H9 (cell line): ENCODE results near the gene SMIM3. TPM values are rescaled to one million over a fixed set of nuclear protein-coding genes. Genes with fewer than 3 reads are reported as not detected.

Experiments used
- DNase-seq: peaks from one replicate; pipeline ENCODE4 v3.0.0-alpha.2; 2017
- H2AFZ ChIP-seq: one replicate; pipeline ENCODE4 v1.6.1; 2013; ENCODE audit warnings: mild to moderate bottlenecking, low read length, control low read depth, moderate library complexity
- H2AK5ac ChIP-seq: 2 replicates; pipeline ENCODE4 v1.6.1; 2013; ENCODE audit warnings: low read length, control low read depth, mixed read lengths; ENCODE audit not compliant: insufficient read length
- H2BK120ac ChIP-seq: one replicate; pipeline ENCODE4 v1.6.1; 2013; ENCODE audit warnings: low read depth, mild to moderate bottlenecking, low read length, control low read depth, inconsistent platforms; ENCODE audit not compliant: poor library complexity, severe bottlenecking
- H2BK12ac ChIP-seq: 2 replicates; pipeline ENCODE4 v1.6.1; 2013; ENCODE audit warnings: low read length, control low read depth, mixed read lengths, low read depth; ENCODE audit not compliant: insufficient read length
- H2BK15ac ChIP-seq: 2 replicates; pipeline ENCODE4 v1.6.1; 2013; ENCODE audit warnings: low read depth, low read length, control low read depth
- H2BK20ac ChIP-seq: one replicate; pipeline ENCODE4 v1.6.1; 2013; ENCODE audit warnings: low read depth, mild to moderate bottlenecking, low read length, control low read depth, inconsistent platforms; ENCODE audit not compliant: poor library complexity, severe bottlenecking
- H2BK5ac ChIP-seq: 2 replicates; pipeline ENCODE4 v1.6.1; 2013; ENCODE audit warnings: low read length, control low read depth, mixed read lengths; ENCODE audit not compliant: insufficient read length
- H3K14ac ChIP-seq: 2 replicates; pipeline ENCODE4 v1.6.1; 2013; ENCODE audit warnings: low read length, control low read depth; ENCODE audit not compliant: insufficient read depth
- H3K18ac ChIP-seq: 2 replicates; pipeline ENCODE4 v1.6.1; 2013; ENCODE audit warnings: low read depth, mild to moderate bottlenecking, mixed read lengths, low read length, control low read depth; ENCODE audit not compliant: insufficient read length
- H3K23ac ChIP-seq: 2 replicates; pipeline ENCODE4 v1.6.1; 2013; ENCODE audit warnings: low read length, control low read depth, mixed read lengths, low read depth; ENCODE audit not compliant: insufficient read length
- H3K23me2 ChIP-seq: 2 replicates; pipeline ENCODE4 v1.6.1; 2013; ENCODE audit warnings: low read depth, mild to moderate bottlenecking, mixed read lengths, low read length, control low read depth; ENCODE audit not compliant: insufficient read length, poor library complexity, severe bottlenecking
- H3K27ac ChIP-seq: 2 replicates; pipeline ENCODE4 v1.5.1; 2013; ENCODE audit warnings: low read length, control low read depth, mixed read lengths, low read depth; ENCODE audit not compliant: insufficient read length
- H3K27me3 ChIP-seq: 2 replicates; pipeline ENCODE4 v1.6.1; 2013; ENCODE audit warnings: low read length, control low read depth, inconsistent platforms; ENCODE audit not compliant: insufficient read depth
- H3K4ac ChIP-seq: 2 replicates; pipeline ENCODE4 v1.6.1; 2013; ENCODE audit warnings: low read depth, mild to moderate bottlenecking, control low read depth, inconsistent platforms, low read length, moderate library complexity
- H3K4me1 ChIP-seq: 2 replicates; pipeline ENCODE4 v1.6.1; 2013; ENCODE audit warnings: low read length, control low read depth, inconsistent platforms; ENCODE audit not compliant: insufficient read depth
- H3K4me2 ChIP-seq: 2 replicates; pipeline ENCODE4 v1.6.1; 2013; ENCODE audit warnings: low read length, control low read depth, mixed read lengths; ENCODE audit not compliant: insufficient read length, insufficient read depth
- H3K56ac ChIP-seq: 2 replicates; pipeline ENCODE4 v1.6.1; 2013; ENCODE audit warnings: low read depth, mild to moderate bottlenecking, mixed read lengths, low read length, control low read depth; ENCODE audit not compliant: insufficient read length
- H3K79me1 ChIP-seq: 2 replicates; pipeline ENCODE4 v1.6.1; 2013; ENCODE audit warnings: low read depth, mild to moderate bottlenecking, moderate library complexity, low read length, control low read depth, inconsistent platforms; ENCODE audit not compliant: insufficient read depth, poor library complexity, severe bottlenecking
- H3K79me2 ChIP-seq: 2 replicates; pipeline ENCODE4 v1.6.1; 2013; ENCODE audit warnings: low read length, control low read depth, inconsistent platforms; ENCODE audit not compliant: insufficient read depth
- H3K9ac ChIP-seq: 2 replicates; pipeline ENCODE4 v1.6.1; 2013; ENCODE audit warnings: low read length, control low read depth, mixed read lengths; ENCODE audit not compliant: insufficient read length; ENCODE audit errors: extremely low read depth
- H3K9me3 ChIP-seq: one replicate; pipeline ENCODE4 v1.6.1; 2013; ENCODE audit warnings: low read depth, low read length, inconsistent platforms; ENCODE audit not compliant: control insufficient read depth
- H3T11ph ChIP-seq: one replicate; pipeline ENCODE4 v1.6.1; 2013; ENCODE audit warnings: mild to moderate bottlenecking, low read length, control low read depth, inconsistent platforms
- H4K20me1 ChIP-seq: one replicate; pipeline ENCODE4 v1.6.1; 2013; ENCODE audit not compliant: control insufficient read depth, insufficient read length, insufficient read depth
- H4K5ac ChIP-seq: 2 replicates; pipeline ENCODE4 v1.6.1; 2013; ENCODE audit warnings: low read depth, mild to moderate bottlenecking, mixed read lengths, low read length, control low read depth; ENCODE audit not compliant: insufficient read length
- H4K8ac ChIP-seq: replicated peaks from 2 replicates; pipeline ENCODE4 v1.6.1; 2013; ENCODE audit warnings: low read length, control low read depth, mixed read lengths, low read depth; ENCODE audit not compliant: insufficient read length
- H4K91ac ChIP-seq: 2 replicates; pipeline ENCODE4 v1.6.1; 2013; ENCODE audit warnings: low read depth, mild to moderate bottlenecking, moderate library complexity, mixed read lengths, low read length, control low read depth; ENCODE audit not compliant: insufficient read length
- H3K27ac Mint-ChIP-seq, 3 experiments: 2 replicates in 2 of 3; 3 replicates in 1 of 3; pipeline ENCODE4 v1.8.0; 2020 to 2021; ENCODE audit warnings: mixed read lengths in 3 of 3, mild to moderate bottlenecking in 1 of 3, moderate library complexity in 1 of 3
- H3K27me3 Mint-ChIP-seq: 2 replicates; pipeline ENCODE4 v1.8.0; 2021; ENCODE audit warnings: low read depth, mild to moderate bottlenecking, moderate library complexity, mixed read lengths
- H3K36me3 Mint-ChIP-seq, 3 experiments: 2 replicates in 2 of 3; 3 replicates in 1 of 3; pipeline ENCODE4 v1.8.0; 2020 to 2021; ENCODE audit warnings: low read depth in 3 of 3, mixed read lengths in 3 of 3; ENCODE audit not compliant: insufficient read depth in 1 of 3
- H3K4me1 Mint-ChIP-seq, 2 experiments: 2 replicates each; pipeline ENCODE4 v1.8.0; 2020; ENCODE audit warnings: mixed read lengths in 2 of 2
- H3K4me3 Mint-ChIP-seq, 2 experiments: 2 replicates in 1 of 2; 3 replicates in 1 of 2; pipeline ENCODE4 v1.8.0; 2020 to 2021; ENCODE audit warnings: mild to moderate bottlenecking in 2 of 2, mixed read lengths in 2 of 2, moderate library complexity in 1 of 2
- H3K9me3 Mint-ChIP-seq, 2 experiments: 2 replicates in 1 of 2; 3 replicates in 1 of 2; pipeline ENCODE4 v1.8.0; 2020; ENCODE audit warnings: mild to moderate bottlenecking in 2 of 2, mixed read lengths in 2 of 2, moderate library complexity in 1 of 2
- CTCF ChIP-seq: fragments of 200-600 bp; sonication (generic); conservative IDR thresholded peaks from 3 replicates; pipeline ENCODE4 v1.8.0; 2021; ENCODE audit warnings: antibody characterized with exemption, mild to moderate bottlenecking
- WGBS: extraction: QIAGEN DNeasy Blood & Tissue Kit; methylation state at CpG from one replicate; pipeline ENCODE4 v1.1.7; 2013; ENCODE audit warnings: missing lambda C conversion rate, low lambda C conversion rate, mixed read lengths; ENCODE audit not compliant: insufficient read length; ENCODE audit errors: extremely low coverage; 5-methylcytosine and 5-hydroxymethylcytosine counted together
- total RNA-seq: library from RNA; stranded (reverse); gene quantifications from 2 replicates; pipeline ENCODE4 v1.2.1, GENCODE V29; 2021

Gene SMIM3
- total RNA-seq, 1 experiment from 2014 or later, result 42.0 TPM

DNA sequence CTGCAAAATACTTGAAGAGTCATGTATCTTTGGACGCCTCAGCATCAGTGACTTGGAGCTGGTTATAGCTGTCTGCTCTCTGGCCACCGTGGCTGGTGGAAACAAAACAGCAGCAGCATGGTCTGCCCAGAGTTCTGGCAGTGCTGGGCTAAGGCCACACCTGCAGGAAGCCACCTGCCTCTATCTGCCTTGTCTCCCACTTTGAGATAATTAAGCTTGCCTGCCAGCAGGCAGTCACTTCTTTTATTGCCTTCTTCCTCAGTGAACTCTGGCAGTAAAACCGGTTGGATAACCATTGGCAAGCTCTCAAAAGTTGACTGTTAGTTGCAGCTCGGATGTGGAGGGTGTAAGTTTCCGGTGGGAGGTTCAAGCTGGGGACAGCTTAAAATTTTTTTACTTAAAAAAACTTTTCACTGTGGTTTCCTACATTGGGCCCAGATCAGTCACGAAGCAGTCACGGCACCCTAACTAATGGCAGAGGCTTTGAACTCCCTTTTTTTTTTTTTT, 4.9 kb downstream of the SMIM3 start:
- Histone ChIP-seq H2BK5ac (no peak overlapping the region), H3K4me1 (peaks cover 24% of the 10 kb centered on the region), H3T11ph (no peak overlapping the region), H3K79me2 (peaks cover 2% of the 10 kb centered on the region; the same call in 1 of the 2 replicates), H2BK120ac (no peak overlapping the region), H4K91ac (no peak overlapping the region), H2AK5ac (no peak overlapping the region), H3K27ac (no peak overlapping the region), H3K4ac (no peak overlapping the region), H3K27me3 (peaks cover 4% of the 10 kb centered on the region; the same call in 1 of the 2 replicates), H3K56ac (no peak overlapping the region), H3K14ac (no peak overlapping the region), H3K9ac (no peak overlapping the region), H2BK12ac (no peak overlapping the region), H4K8ac (no peak overlapping the region), H3K23me2 (peaks cover 8% of the 10 kb centered on the region), H4K5ac (no peak overlapping the region), H3K23ac (no peak overlapping the region), H3K9me3 (no peaks in the 10 kb centered on the region), H2BK15ac (no peak overlapping the region), H4K20me1 (no peaks in the 10 kb centered on the region), H2BK20ac (no peak overlapping the region), H3K79me1 (no peaks in the 10 kb centered on the region), H2AFZ (no peak overlapping the region), H3K4me2 (peak overlapping the region; percentile 3), H3K18ac (no peak overlapping the region)
- peaks cover 12 to 16% of the 10 kb centered on the region in 2 experiments for H3K9me3 Mint-ChIP-seq
- H3K36me3 Mint-ChIP-seq, result peaks cover 31 to 44% (median 34%) of the 10 kb centered on the region in 3 experiments
- peaks cover 24% of the 10 kb centered on the region for H3K27me3 Mint-ChIP-seq
- DNase-seq, result peak; percentile 84
- peak overlapping the region; percentile 32 to 38 for H3K4me3 Mint-ChIP-seq
- TF ChIP-seq CTCF, result no peak
- no CpG with 5 or more reads among the region's 7 CpGs for WGBS
- H3K27ac Mint-ChIP-seq, result peak overlapping the region; percentile 12 to 91 (median 89)
- H3K4me1 Mint-ChIP-seq, result peaks cover 64 to 69% of the 10 kb centered on the region in 2 experiments
